ENCODE results near the gene STX11.

DNA sequence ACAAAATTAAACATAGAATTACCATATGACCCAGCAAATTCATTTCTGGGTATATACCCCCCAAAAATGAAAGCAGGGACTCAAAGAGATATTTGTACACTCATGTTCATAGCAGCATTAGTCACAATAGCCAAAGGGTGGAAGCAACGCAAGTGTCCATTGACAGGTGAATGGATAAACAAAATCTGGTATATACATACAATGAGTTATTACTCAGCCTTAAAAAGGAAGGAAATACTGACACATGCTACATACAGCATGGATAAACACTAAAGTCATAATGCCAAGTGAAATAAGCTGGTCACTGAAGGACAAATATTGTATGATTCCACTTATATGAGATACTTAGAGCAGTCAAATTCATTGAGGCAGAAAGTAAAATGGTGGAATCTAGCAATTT is 5.3 kb upstream of the STX11 start:
- TF ChIP-seq, protein P1, sequence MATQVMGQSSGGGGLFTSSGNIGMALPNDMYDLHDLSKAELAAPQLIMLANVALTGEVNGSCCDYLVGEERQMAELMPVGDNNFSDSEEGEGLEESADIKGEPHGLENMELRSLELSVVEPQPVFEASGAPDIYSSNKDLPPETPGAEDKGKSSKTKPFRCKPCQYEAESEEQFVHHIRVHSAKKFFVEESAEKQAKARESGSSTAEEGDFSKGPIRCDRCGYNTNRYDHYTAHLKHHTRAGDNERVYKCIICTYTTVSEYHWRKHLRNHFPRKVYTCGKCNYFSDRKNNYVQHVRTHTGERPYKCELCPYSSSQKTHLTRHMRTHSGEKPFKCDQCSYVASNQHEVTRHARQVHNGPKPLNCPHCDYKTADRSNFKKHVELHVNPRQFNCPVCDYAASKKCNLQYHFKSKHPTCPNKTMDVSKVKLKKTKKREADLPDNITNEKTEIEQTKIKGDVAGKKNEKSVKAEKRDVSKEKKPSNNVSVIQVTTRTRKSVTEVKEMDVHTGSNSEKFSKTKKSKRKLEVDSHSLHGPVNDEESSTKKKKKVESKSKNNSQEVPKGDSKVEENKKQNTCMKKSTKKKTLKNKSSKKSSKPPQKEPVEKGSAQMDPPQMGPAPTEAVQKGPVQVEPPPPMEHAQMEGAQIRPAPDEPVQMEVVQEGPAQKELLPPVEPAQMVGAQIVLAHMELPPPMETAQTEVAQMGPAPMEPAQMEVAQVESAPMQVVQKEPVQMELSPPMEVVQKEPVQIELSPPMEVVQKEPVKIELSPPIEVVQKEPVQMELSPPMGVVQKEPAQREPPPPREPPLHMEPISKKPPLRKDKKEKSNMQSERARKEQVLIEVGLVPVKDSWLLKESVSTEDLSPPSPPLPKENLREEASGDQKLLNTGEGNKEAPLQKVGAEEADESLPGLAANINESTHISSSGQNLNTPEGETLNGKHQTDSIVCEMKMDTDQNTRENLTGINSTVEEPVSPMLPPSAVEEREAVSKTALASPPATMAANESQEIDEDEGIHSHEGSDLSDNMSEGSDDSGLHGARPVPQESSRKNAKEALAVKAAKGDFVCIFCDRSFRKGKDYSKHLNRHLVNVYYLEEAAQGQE (IDR thresholded peaks at IDR 0.05; ENCODE audit: low read depth): no peak
- TF ChIP-seq ZBTB7A (IDR thresholded peaks at IDR 0.05; ENCODE audit: low read depth) (no peak), TAF1 (IDR thresholded peaks at IDR 0.05; ENCODE audit: low read depth) (no peak), EP300 (IDR thresholded peaks at IDR 0.05; ENCODE audit: borderline replicate concordance) (no peak), NFIC (IDR thresholded peaks at IDR 0.05) (no peak), YY1 (IDR thresholded peaks at IDR 0.05; ENCODE audit: low read depth) (no peak), RAD21 (IDR thresholded peaks at IDR 0.05; ENCODE audit: low read depth) (no peak), CREB1 (IDR thresholded peaks at IDR 0.05; ENCODE audit: low read depth) (no peak), CEBPB (IDR thresholded peaks at IDR 0.05) (no peak), USF1 (IDR thresholded peaks at IDR 0.05) (no peak), EGR1 (IDR thresholded peaks at IDR 0.05) (no peak)
- TF ChIP-seq, protein P2, sequence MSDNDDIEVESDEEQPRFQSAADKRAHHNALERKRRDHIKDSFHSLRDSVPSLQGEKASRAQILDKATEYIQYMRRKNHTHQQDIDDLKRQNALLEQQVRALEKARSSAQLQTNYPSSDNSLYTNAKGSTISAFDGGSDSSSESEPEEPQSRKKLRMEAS (IDR thresholded peaks at IDR 0.05): no peak
